Measurements from ENCODE around the gene MT1H.

GRCh38 chr16:56672761-56673536 is 3.3 kb downstream of the MT1H start:
- TF ChIP-seq POLR2AphosphoS5 (IDR thresholded peaks at IDR 0.05; ENCODE audit: low read depth, low read length) = no peak
- no peak for TF ChIP-seq CTCF (IDR thresholded peaks at IDR 0.05 in 2 of 3, conservative IDR thresholded peaks at IDR 0.05 in 1 of 3; ENCODE audit: borderline replicate concordance in 1 of 3, insufficient read depth in 1 of 3, low read depth in 2 of 3, low read length in 2 of 3)

All from HCT116 (cell line).